Right hindlimb (tissue), 1 donor: Measurements from ENCODE around the gene JMJD8.
"Not testable (repeated sequence)": the region's sequence is repeated elsewhere in the genome, so short reads cannot be mapped to it uniquely, and the experiment has no call there.

Experiments used
- DNase-seq: peaks from one replicate; pipeline ENCODE4 v3.0.0-alpha.2; 2018

The JMJD8 gene

DNA sequence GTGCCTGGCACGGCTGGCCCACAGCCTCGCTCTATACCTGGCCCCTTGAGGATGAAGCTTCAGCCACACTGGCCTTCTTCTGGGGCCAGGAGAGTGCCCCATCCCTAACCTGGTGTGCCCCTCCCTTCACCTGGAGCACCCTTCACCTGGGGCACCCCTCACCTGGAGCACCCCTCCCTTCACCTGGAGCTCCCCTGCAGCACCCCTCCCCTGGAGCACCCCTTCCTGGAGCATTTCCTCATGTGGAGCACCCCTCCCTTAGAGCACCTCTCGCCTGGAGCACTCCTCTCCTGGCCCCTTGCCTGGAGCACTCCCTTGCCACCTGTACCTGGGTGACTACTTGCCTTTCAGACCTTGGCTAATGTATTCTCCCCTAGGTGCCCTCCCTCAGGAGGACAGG lies 23.9 kb upstream of the JMJD8 start:
- no peak for DNase-seq

DNA sequence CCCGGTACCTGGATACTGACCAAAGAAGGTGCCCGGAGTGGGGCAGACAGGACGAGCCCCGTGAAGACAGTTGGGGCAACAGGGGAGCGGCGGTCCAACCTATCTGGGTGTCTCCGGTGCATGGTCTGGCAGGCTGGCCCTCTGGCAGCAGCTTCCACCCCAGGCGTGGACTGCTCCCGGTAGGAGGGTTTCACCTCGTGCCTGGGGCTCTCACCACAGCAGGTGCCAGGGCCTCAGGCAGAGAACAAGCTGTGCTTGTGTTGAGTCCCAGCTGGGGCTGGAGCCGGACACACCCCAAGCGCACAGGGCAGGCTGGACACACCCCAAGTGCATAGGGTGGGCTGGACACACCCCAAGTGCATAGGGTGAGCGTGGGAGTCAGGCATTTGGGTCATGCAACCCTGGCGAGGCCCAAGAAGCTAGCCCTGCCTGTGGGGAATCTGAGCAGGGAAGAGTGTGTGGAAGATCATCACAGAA lies 23.0 kb upstream of the JMJD8 start:
- no peak for DNase-seq

- DNase-seq = no peak
Measured at GRCh38 chr16:706189-707061, 22.3 kb upstream of the JMJD8 start.

DNA sequence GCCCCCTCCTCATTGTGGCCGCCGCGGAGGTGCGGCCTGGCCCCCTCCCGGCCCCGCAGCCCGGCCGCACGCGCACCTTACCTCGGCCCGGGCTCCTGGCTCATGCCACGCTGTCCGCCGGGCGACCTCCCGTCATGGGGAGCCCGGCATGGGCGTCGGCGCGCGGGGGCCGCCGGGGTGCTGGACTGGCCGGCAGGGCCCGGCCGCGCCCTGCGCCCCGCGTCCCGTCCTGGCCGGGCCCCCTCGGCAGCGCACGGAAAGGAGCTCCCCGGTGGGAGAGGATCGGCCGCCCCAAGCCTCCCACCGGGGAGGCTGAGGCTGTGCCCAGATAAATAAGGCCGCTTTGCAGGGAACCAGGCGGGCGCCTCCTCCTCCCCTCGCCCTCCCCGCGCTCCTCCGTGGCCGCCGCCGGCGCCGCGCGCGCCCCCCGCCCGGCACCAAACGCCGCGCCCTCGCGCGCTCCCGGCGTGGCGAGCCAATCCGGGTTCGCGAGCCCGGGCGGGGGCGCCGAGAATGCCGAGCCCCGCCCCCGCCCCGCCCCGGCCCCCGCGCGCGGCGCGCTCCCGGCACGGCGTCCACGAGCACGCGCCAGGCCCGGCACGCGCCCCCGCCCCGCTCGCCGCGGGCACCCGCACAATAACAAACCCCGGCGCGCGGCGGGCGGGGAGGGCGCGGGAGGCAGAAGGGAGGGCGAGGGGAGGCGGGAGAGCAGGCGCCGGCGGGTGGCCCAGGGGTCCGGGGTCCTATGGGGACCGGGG lies 21.5 kb upstream of the JMJD8 start, which contains the start of gene FBXL16:
Gene FBXL16, minus strand, starts transcription at position 371 of the 758 bp plus-strand sequence. CDS start 8,396 bp downstream, outside the sequence.
- no peak for DNase-seq

GRCh38 chr16:704552-705380 lies 20.6 kb upstream of the JMJD8 start:
- no peak for DNase-seq

GRCh38 chr16:704047-704446 lies 19.9 kb upstream of the JMJD8 start:
- no peak for DNase-seq

DNA sequence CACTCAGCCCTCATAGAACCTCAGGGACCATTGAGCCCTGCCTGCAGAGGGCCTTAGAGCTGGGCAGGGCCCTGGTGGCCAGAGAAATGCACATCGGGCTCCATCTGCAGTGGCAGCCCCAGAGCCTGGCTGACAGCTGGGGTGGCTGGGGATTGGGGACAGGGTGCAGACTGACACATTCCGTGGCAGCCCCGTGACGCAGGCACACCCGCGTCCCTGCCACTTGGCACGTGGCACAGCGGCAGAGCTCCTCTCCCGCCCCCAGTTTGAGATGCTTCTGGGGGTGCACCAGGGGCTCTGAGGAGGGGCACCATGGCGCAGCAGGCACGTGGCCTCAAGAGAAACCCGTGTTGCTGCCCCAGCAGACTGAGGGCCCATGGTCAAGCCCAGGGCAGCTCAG lies 19.3 kb upstream of the JMJD8 start:
- no peak for DNase-seq

DNA sequence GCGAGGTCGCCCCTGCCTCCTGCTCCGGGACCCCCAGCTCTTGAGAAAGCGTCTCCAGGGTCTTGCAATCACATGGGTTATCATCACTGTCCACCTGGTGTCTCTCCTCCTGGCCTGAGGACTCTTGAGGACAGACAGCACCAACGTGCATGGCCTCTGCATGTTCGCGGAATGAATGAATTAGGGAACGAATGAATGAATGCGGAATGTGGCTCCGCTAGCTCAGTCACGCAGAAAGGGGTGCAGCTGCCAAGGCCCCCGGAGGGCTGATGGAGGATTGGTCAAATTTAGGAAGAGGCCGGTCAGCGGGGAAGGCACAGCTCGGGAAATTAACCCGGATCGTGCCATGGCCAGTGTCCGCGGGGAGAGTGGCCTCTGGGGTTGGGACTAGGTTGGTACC lies 18.2 kb upstream of the JMJD8 start:
- DNase-seq = no peak

GRCh38 chr16:700684-701584 lies 16.8 kb upstream of the JMJD8 start:
- DNase-seq = no peak

DNA sequence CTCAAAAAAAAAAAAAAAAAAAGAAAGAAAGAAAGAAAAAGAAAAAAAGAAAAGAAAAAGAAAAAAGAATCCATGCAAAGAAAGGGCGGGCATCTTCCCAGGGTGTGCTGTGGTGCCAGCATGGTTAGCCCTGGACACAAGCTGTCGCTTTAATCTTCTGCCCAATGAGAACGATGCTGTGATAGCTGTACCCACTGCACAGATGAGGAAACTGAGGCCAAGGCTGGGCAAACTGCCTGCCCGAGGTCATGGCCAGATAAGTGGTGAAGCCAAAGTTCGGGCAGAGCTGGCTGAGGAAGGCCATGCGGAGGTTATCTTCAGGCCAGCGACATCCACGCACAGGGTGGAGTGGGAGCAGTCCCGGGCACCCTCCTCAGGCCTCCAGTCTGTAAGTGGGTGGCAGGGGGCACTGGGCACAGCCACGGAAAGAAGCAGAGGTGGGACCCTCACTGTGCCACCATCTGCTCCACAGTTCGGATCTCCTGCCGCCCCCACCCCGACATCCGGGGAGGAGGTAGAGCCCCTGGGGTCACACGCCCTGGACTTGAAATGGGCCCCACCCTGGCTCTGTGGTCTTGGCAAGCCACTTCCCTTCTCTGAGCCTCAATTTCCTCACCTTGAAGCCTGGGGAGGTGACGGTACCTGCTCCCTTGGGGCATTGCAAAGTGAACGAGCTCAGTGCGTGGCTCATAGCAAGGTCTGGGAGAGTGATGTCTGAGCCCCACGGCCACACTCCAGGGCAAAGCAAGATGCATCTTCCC lies 15.0 kb upstream of the JMJD8 start:
- no peak for DNase-seq

- DNase-seq = no peak
Measured at GRCh38 chr16:695355-696089, 11.4 kb upstream of the JMJD8 start.

GRCh38 chr16:694863-695354 lies 10.8 kb upstream of the JMJD8 start:
- DNase-seq = no peak

- no peak for DNase-seq
Measured at GRCh38 chr16:694187-694862, 10.2 kb upstream of the JMJD8 start.

- no peak for DNase-seq
Measured at GRCh38 chr16:693766-694165, 9.6 kb upstream of the JMJD8 start.

DNA sequence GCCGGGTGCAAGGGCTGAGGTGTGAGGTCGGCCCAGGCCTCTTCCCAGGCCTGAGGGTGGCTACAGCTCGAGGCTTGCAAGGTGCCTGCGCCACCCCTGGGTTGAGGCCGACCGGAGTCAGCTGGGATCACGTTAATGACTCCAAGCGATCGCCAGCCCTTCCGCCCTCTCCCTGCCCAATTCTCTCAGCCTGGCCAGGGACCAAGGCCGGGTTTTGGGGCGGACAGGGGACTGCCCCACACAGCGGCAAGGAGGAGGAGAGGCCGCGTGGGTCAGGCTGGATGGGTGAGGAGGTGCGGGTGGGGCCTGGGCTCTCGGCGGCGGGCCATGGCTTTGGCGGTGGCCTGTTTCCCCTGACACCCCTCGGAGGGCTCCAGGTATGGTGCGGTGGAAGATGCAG lies 9.2 kb upstream of the JMJD8 start:
- no peak for DNase-seq

DNA sequence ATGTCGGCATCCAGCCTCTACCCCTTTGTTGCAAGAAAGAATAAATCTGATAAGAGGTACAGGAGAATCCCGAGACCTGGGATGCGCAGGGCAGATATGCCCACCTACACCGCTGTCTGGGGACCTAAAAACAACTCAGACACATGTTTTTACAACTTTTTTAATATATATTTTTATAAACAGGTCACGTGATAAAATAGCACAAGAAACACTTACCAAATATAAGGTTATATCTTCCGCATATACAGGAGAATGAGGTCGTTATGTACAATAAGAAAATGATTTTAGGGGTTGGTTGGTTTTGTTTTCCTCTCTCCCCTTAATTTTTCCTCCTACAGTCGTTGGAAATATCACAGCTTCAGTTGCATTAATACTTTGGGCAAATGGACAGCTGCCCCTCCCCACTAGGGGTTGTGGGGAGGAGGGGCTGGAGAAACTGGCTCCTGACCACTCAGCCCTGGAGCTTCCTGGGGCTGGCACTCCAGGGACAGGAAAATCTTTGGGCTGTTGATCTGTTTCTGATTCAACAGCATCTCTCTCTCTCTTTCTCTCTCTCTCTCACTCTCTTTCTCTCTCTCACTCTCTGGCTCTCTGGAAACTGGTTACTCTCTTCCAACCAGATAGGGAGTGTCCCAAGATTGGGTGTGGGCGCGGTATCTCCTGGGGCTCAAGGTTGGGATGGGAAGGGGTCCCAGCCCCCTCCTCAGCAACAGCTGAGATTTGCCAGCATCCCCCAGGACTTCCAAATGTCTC lies 8.4 kb upstream of the JMJD8 start:
- no peak for DNase-seq

DNA sequence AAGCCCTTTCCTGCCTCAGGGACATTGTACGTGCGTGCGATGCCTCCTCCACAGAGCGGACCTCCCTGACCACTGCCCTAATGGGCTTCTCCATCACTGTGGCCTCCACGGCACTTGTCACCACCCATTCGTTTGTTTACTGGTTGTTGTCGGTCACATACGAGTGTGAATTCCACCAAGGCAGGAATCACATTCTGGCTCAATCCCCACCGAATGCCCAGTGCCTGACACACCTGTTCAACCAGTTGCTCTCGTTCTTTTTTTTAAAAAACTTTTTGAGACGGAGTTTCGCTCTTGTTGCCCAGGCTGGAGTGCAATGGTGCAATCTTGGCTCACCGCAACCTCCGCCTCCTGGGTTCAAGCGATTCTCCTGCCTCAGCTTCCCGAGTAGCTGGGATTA lies 7.1 kb upstream of the JMJD8 start:
- not testable (repeated sequence) for DNase-seq

- no peak for DNase-seq
Measured at GRCh38 chr16:689175-689897, 5.2 kb upstream of the JMJD8 start.
